ENCODE measurements around the gene XK. TPM values are rescaled to one million over a fixed set of nuclear protein-coding genes. Genes with fewer than 3 reads are reported as not detected.

The XK gene
- total and polyA plus RNA-seq, 2 donors (not counting 3 experiments of a cell fraction or from before 2014, with no cell fraction given), result 0.03 to 0.07 TPM

GRCh38 chrX:37776987-37777325 is 91.4 kb downstream of the XK start:
- intact Hi-C loops (cut with micrococcal nuclease) (no loop called here), dilution Hi-C loops (cut with MboI; ENCODE audit: extremely low pct_ligation_motif_present, low sequenced_read_pairs) (no loop called here)
- no peaks in the 10 kb centered on the region for H3K27me3 ChIP-seq (ENCODE audit: control insufficient read depth in 2 of 2, insufficient read depth in 2 of 2, low read length in 2 of 2)
- no peaks in the 10 kb centered on the region for H3K4me1 ChIP-seq (ENCODE audit: control insufficient read depth, extremely low read depth, insufficient read depth, low read length)
- DNase-seq (ENCODE audit: low read depth, low spot score) (no peak), FAIRE-seq (no peak)
- H3K9me3 ChIP-seq (replicated peaks; ENCODE audit: control insufficient read depth, insufficient read depth, low read length), result no peaks in the 10 kb centered on the region
- H3K9me1 ChIP-seq (replicated peaks; ENCODE audit: control insufficient read depth, extremely low read depth, insufficient read depth, low read length), result no peaks in the 10 kb centered on the region
- no peak overlapping the region for H3K27ac ChIP-seq (ENCODE audit: insufficient read depth, low read depth, low read length)
- TF ChIP-seq CTCF (IDR thresholded peaks at IDR 0.05; ENCODE audit: extremely low read depth in 1 of 2, insufficient read depth in 1 of 2, low read depth in 1 of 2, low read length in 2 of 2) (no peak), GATA2 (IDR thresholded peaks at IDR 0.05; ENCODE audit: insufficient read depth, insufficient read length, low read depth, low read length) (no peak), MYC (IDR thresholded peaks at IDR 0.05; ENCODE audit: low read depth, low read length) (no peak), MAX (IDR thresholded peaks at IDR 0.05; ENCODE audit: insufficient read depth, insufficient read length) (no peak), EZH2 (IDR thresholded peaks at IDR 0.05; ENCODE audit: borderline replicate concordance, low read depth, low read length, severe bottlenecking) (no peak), POLR2A (IDR thresholded peaks at IDR 0.05; ENCODE audit: low read depth, low read length) (no peak), FOS (IDR thresholded peaks at IDR 0.05; ENCODE audit: borderline replicate concordance, insufficient read depth, low read length) (no peak), POLR2AphosphoS5 (IDR thresholded peaks at IDR 0.05; ENCODE audit: insufficient read depth, low read depth, low read length) (no peak), JUN (IDR thresholded peaks at IDR 0.05; ENCODE audit: borderline replicate concordance, insufficient read depth, insufficient read length, low read depth) (no peak)
- H2AFZ ChIP-seq (ENCODE audit: low read depth, low read length), result no peak overlapping the region
- H3K36me3 ChIP-seq (ENCODE audit: control insufficient read depth in 2 of 2, extremely low read depth in 1 of 2, insufficient read depth in 2 of 2, low read length in 2 of 2), result no peaks in the 10 kb centered on the region
- POLR2A ChIA-PET, result no interaction called here
- no peak overlapping the region for H3K4me2 ChIP-seq (ENCODE audit: insufficient read depth, low read length)
- no peak overlapping the region for H3K9ac ChIP-seq (replicated peaks; ENCODE audit: extremely low read depth, insufficient read depth, low read length)
- H3K4me3 ChIP-seq (replicated peaks in 1 of 3; ENCODE audit: insufficient read depth in 1 of 3, low read depth in 1 of 3, low read length in 3 of 3), result no peak overlapping the region
- CTCF ChIA-PET, result interaction anchor here (1.3 kb wide), 1 partner anchor 31 kb away, joined by 3 read pairs; no protein-coding TSS in a partner anchor
- no TSS peak for BruUV-seq (replicated peaks)
- H4K20me1 ChIP-seq (replicated peaks; ENCODE audit: control insufficient read depth, extremely low read depth, insufficient read depth, low read length), result no peaks in the 10 kb centered on the region
- no peaks in the 10 kb centered on the region for H3K79me2 ChIP-seq (ENCODE audit: control insufficient read depth, insufficient read depth, low read length)
